Measurements from ENCODE around the gene ANP32E.

ANP32E gene

GRCh38 chr1:150273311-150273710 is 37.4 kb upstream of the ANP32E start:
- DNase-seq (ENCODE audit: extremely low read depth, low read depth) = no peak
- no peak for TF ChIP-seq CTCF (IDR thresholded peaks at IDR 0.05; ENCODE audit: low read depth, low read length)

DNA sequence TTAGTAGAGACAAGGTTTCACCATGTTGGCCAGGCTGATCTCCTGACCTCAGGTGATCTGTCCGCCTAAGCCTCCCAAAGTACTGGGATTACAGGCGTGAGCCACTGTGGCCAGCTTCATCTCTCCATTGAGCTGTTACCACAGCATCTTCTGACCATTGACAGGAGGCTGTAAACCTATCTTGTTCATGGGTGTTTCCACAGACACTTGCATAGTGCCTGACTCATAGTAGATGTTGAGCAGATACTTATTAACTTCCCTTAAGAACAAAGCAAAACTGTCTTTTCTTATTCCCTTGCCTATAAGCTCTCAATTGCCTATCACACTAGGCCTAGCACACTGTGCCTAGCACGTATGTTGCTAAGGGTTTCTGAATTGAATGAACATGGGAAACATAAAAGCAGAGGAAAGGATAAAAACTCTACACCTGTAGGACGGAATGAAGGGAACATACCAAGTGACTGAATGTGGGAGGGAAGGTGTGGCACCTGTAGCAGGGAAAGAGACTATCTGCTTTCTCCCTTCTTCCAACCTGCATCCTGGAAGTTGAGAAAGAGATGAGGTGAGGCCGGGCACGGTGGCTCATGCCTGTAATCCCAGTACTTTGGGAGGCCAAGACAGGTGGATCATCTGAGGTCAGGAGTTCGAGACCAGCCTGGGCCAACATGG is 35.5 kb upstream of the ANP32E start:
- no peak for DNase-seq (ENCODE audit: extremely low read depth, low read depth)
- no peak for TF ChIP-seq CTCF (IDR thresholded peaks at IDR 0.05; ENCODE audit: low read depth, low read length)

DNA sequence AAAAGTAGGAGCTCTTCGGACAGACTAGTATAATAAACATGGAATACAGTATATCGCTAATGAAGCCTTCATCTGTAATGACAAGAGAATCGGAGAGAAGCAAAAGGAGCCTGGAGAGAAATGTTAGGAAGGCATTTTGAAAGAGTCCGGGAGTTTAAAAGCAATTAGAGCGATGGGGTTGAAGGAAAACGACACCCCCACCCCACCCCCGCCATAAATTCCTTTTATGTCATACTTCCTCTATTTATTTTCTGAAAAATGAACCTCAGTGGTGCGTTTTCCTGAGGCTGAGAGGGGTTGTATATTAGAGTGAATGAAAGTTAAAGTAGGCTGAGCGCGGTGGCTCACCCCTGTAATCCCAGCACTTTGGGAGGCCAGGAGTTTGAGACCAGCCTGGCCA is 33.5 kb upstream of the ANP32E start:
- no peak for TF ChIP-seq CTCF (IDR thresholded peaks at IDR 0.05; ENCODE audit: low read depth, low read length)
- DNase-seq (ENCODE audit: extremely low read depth, low read depth) = no peak

DNA sequence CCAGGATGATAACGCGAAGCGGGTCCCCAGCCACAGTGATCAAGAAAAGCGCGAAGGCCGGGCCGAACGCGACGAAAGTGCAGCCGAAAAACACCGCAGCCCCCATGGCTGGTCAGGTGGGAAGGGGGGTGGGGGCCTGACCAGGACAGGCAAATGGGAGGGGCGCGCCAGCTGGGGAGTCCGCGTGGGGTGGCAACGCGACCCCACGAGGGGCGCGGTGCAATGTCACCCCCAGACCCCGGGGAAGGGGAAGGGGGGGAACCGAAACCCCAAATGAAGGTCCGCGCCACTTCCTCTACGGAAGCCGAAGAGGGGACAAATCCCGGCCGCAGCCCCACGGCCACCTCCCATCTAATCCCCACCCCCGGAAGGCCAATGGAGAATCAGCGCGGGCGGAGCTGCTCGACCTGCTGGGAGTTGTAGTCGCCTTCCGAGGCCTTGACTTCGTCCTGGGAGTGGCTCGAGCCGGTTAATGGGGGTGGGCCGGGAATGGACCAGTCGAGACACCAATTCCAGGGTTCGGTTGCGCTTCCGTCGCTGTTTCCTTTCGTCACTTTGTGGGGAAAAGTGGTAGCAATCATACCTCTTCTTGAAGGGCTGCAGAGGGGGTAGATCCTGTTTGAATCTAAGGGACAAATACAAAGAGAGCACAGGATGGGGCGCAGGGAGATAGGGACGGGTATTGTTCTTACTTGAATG is 32.9 kb upstream of the ANP32E start, which contains the start of gene APH1A:
APH1A (minus strand) TSS at position 312 of the 699 bp plus-strand sequence; CDS start at position 106, 206 bp downstream.
- peak; percentile 90 for DNase-seq (ENCODE audit: extremely low read depth, low read depth)
- no peak for TF ChIP-seq CTCF (IDR thresholded peaks at IDR 0.05; ENCODE audit: low read depth, low read length)

- TF ChIP-seq CTCF (IDR thresholded peaks at IDR 0.05; ENCODE audit: low read depth, low read length) = no peak
- no peak for DNase-seq (ENCODE audit: extremely low read depth, low read depth)
Measured at GRCh38 chr1:150268340-150268704, 32.4 kb upstream of the ANP32E start.

GRCh38 chr1:150267896-150268295 is 32.0 kb upstream of the ANP32E start:
- TF ChIP-seq CTCF (IDR thresholded peaks at IDR 0.05; ENCODE audit: low read depth, low read length) = no peak

DNA sequence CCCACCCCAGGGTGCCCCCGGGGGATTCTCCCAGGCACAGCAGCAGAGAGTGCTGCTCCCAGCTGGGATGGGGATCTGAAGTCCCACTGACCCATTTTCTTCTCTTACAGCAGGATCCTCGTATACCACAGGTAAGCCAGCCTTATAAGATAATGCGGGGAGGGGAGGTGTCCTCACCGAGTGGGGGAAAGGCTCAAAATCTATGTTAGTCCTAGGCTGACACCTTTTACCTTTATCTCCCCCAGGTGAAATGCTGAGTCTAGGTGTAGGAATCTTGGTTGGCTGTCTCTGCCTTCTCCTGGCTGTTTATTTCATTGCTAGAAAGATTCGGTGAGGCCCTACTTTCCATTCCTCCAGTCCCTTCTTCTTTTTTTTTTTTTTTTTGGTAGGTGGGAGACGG is 27.6 kb upstream of the ANP32E start:
- no peak for TF ChIP-seq CTCF (IDR thresholded peaks at IDR 0.05; ENCODE audit: low read depth, low read length)
- no peak for DNase-seq (ENCODE audit: extremely low read depth, low read depth)

More at GRCh38 chr1:150267896-150268295, 32.0 kb upstream of the ANP32E start:
- DNase-seq (ENCODE audit: extremely low read depth, low read depth) = no peak
